PC-9 (cell line): ENCODE results near the gene GLIPR2.

Source experiments
- EZH2 ChIP-seq: fragments of 200-600 bp; sonication (generic); IDR thresholded peaks from 2 replicates; pipeline ENCODE4 v1.8.0; 2017; ENCODE audit warnings: antibody characterized with exemption, low read depth
- TF ChIP-seq, protein P1 (sequence below): fragments of 200-600 bp; sonication (generic); conservative IDR thresholded peaks from 2 replicates; pipeline ENCODE4 v1.6.1; 2017; ENCODE audit warnings: mixed run types, antibody characterized with exemption, mild to moderate bottlenecking, moderate library complexity

GRCh38 chr9:36129139-36129538, 7.4 kb upstream of the GLIPR2 start:
- TF ChIP-seq, protein P1, sequence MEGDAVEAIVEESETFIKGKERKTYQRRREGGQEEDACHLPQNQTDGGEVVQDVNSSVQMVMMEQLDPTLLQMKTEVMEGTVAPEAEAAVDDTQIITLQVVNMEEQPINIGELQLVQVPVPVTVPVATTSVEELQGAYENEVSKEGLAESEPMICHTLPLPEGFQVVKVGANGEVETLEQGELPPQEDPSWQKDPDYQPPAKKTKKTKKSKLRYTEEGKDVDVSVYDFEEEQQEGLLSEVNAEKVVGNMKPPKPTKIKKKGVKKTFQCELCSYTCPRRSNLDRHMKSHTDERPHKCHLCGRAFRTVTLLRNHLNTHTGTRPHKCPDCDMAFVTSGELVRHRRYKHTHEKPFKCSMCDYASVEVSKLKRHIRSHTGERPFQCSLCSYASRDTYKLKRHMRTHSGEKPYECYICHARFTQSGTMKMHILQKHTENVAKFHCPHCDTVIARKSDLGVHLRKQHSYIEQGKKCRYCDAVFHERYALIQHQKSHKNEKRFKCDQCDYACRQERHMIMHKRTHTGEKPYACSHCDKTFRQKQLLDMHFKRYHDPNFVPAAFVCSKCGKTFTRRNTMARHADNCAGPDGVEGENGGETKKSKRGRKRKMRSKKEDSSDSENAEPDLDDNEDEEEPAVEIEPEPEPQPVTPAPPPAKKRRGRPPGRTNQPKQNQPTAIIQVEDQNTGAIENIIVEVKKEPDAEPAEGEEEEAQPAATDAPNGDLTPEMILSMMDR, result no peak
- no peak for TF ChIP-seq EZH2
